ENCODE results near the gene UROC1.

The UROC1 gene

GRCh38 chr3:126446301-126446700 is 71.3 kb downstream of the UROC1 start:
- TF ChIP-seq REST (IDR thresholded peaks at IDR 0.05; ENCODE audit: low read depth), result no peak
- TF ChIP-seq RAD21 (IDR thresholded peaks at IDR 0.05; ENCODE audit: low read depth), result no peak
- TF ChIP-seq EGR1 (IDR thresholded peaks at IDR 0.05), result no peak
- TF ChIP-seq USF1 (IDR thresholded peaks at IDR 0.05), result no peak
- TF ChIP-seq NFIC (IDR thresholded peaks at IDR 0.05), result no peak
- no peak for TF ChIP-seq YY1 (IDR thresholded peaks at IDR 0.05; ENCODE audit: low read depth)
- no peak for TF ChIP-seq ZBTB7A (IDR thresholded peaks at IDR 0.05; ENCODE audit: low read depth)
- TF ChIP-seq FOXM1 (IDR thresholded peaks at IDR 0.05; ENCODE audit: borderline replicate concordance, low read depth), result no peak
- no peak for TF ChIP-seq EP300 (IDR thresholded peaks at IDR 0.05; ENCODE audit: borderline replicate concordance)
- no peak for TF ChIP-seq TEAD4 (IDR thresholded peaks at IDR 0.05)
- no peak for TF ChIP-seq CEBPB (IDR thresholded peaks at IDR 0.05)
- TF ChIP-seq TCF12 (IDR thresholded peaks at IDR 0.05; ENCODE audit: low read depth), result no peak
- TF ChIP-seq CREB1 (IDR thresholded peaks at IDR 0.05; ENCODE audit: low read depth), result no peak
- TF ChIP-seq TAF1 (IDR thresholded peaks at IDR 0.05; ENCODE audit: low read depth), result no peak
- no peak for TF ChIP-seq MAX (IDR thresholded peaks at IDR 0.05)

GRCh38 chr3:126445506-126445905 is 72.1 kb downstream of the UROC1 start:
- no peak for TF ChIP-seq NFIC (IDR thresholded peaks at IDR 0.05)
- TF ChIP-seq RAD21 (IDR thresholded peaks at IDR 0.05; ENCODE audit: low read depth), result no peak
- no peak for TF ChIP-seq TCF12 (IDR thresholded peaks at IDR 0.05; ENCODE audit: low read depth)

- TF ChIP-seq REST (IDR thresholded peaks at IDR 0.05; ENCODE audit: low read depth) (no peak), FOXM1 (IDR thresholded peaks at IDR 0.05; ENCODE audit: borderline replicate concordance, low read depth) (no peak), NFIC (IDR thresholded peaks at IDR 0.05) (no peak), EGR1 (IDR thresholded peaks at IDR 0.05) (no peak), YY1 (IDR thresholded peaks at IDR 0.05; ENCODE audit: low read depth) (no peak), TCF12 (IDR thresholded peaks at IDR 0.05; ENCODE audit: low read depth) (no peak), ZBTB7A (IDR thresholded peaks at IDR 0.05; ENCODE audit: low read depth) (no peak), RAD21 (IDR thresholded peaks at IDR 0.05; ENCODE audit: low read depth) (no peak), TAF1 (IDR thresholded peaks at IDR 0.05; ENCODE audit: low read depth) (no peak), EP300 (IDR thresholded peaks at IDR 0.05; ENCODE audit: borderline replicate concordance) (no peak), TEAD4 (IDR thresholded peaks at IDR 0.05) (no peak), CREB1 (IDR thresholded peaks at IDR 0.05; ENCODE audit: low read depth) (no peak), MAX (IDR thresholded peaks at IDR 0.05) (no peak), USF1 (IDR thresholded peaks at IDR 0.05) (no peak), CEBPB (IDR thresholded peaks at IDR 0.05) (no peak)
These were observed 74.7 kb downstream of the UROC1 start for GRCh38 chr3:126442856-126443242.

- TF ChIP-seq CEBPB (IDR thresholded peaks at IDR 0.05) (no peak), NFIC (IDR thresholded peaks at IDR 0.05) (no peak), EP300 (IDR thresholded peaks at IDR 0.05; ENCODE audit: borderline replicate concordance) (no peak), ZBTB7A (IDR thresholded peaks at IDR 0.05; ENCODE audit: low read depth) (no peak), CREB1 (IDR thresholded peaks at IDR 0.05; ENCODE audit: low read depth) (no peak), REST (IDR thresholded peaks at IDR 0.05; ENCODE audit: low read depth) (no peak), MAX (IDR thresholded peaks at IDR 0.05) (no peak), EGR1 (IDR thresholded peaks at IDR 0.05) (no peak), YY1 (IDR thresholded peaks at IDR 0.05; ENCODE audit: low read depth) (no peak), FOXM1 (IDR thresholded peaks at IDR 0.05; ENCODE audit: borderline replicate concordance, low read depth) (no peak), RAD21 (IDR thresholded peaks at IDR 0.05; ENCODE audit: low read depth) (no peak), TEAD4 (IDR thresholded peaks at IDR 0.05) (no peak), USF1 (IDR thresholded peaks at IDR 0.05) (no peak)
These were observed 75.3 kb downstream of the UROC1 start for GRCh38 chr3:126442094-126442855.

All from Ishikawa (cell line).